Endothelial cell of umbilical vein (primary cell): Measurements from ENCODE around the gene NRXN3. TPM values are rescaled to one million over a fixed set of nuclear protein-coding genes. Genes with fewer than 3 reads are reported as not detected.

Experiments used
- BruUV-seq: library from RNA; stranded (reverse); fragments of 400-500 nt; replicated peaks from 2 replicates; lab custom pipeline; 2021; lab: Mats Ljungman, UMichigan
- CTCF ChIA-PET: fragments of 300-600, 350-600 bp; sonication (Branson Sonifier 250); formaldehyde crosslinking; loops from one replicate; lab custom pipeline; 2021; ENCODE audit warnings: antibody characterized with exemption, inconsistent platforms; lab: Charles Lee
- POLR2A ChIA-PET: fragments of 300-600, 350-600 bp; sonication (Branson Sonifier 250); formaldehyde crosslinking; loops from one replicate; lab custom pipeline; 2021; ENCODE audit warnings: antibody characterized with exemption, inconsistent platforms; lab: Charles Lee
- DNase-seq: peaks from one replicate; pipeline ENCODE4 v3.0.0-alpha.2; 2011; ENCODE audit warnings: low read depth, low spot score
- FAIRE-seq: peaks from 2 replicates; lab custom pipeline; 2011; peaks lifted over from hg19 to GRCh38; lab: Jason Lieb, UNC
- H2AFZ ChIP-seq: 2 replicates; pipeline ENCODE4 v1.6.0; 2012; ENCODE audit warnings: low read depth, low read length, control low read depth, inconsistent platforms
- H3K27ac ChIP-seq: 2 replicates; pipeline ENCODE4 v1.5.1; 2011; ENCODE audit warnings: low read depth, mild to moderate bottlenecking, control low read depth, low read length, moderate library complexity; ENCODE audit not compliant: insufficient read depth
- H3K27me3 ChIP-seq, 2 experiments: 2 replicates each; pipeline versions ENCODE4 v1.6.0 to v1.6.1; 2011; ENCODE audit warnings: low read length in 2 of 2, mixed read lengths in 1 of 2; ENCODE audit not compliant: control insufficient read depth in 2 of 2, insufficient read depth in 2 of 2
- H3K36me3 ChIP-seq, 2 experiments: 2 replicates in 1 of 2; 3 replicates in 1 of 2; pipeline ENCODE4 v1.5.1; 2011; ENCODE audit warnings: low read length in 2 of 2, mild to moderate bottlenecking in 1 of 2, moderate library complexity in 1 of 2; ENCODE audit not compliant: control insufficient read depth in 2 of 2, insufficient read depth in 2 of 2; ENCODE audit errors: extremely low read depth in 1 of 2
- H3K4me1 ChIP-seq: 3 replicates; pipeline ENCODE4 v1.5.1; 2011; ENCODE audit warnings: mild to moderate bottlenecking, low read length; ENCODE audit not compliant: control insufficient read depth, insufficient read depth; ENCODE audit errors: extremely low read depth
- H3K4me2 ChIP-seq: 2 replicates; pipeline ENCODE4 v1.6.1; 2011; ENCODE audit warnings: low read length, control low read depth, mixed read lengths; ENCODE audit not compliant: insufficient read depth
- H3K4me3 ChIP-seq, 3 experiments: fragments of 200-600 bp in 1 of 3; sonication (generic), shearing (Covaris generic) in 1 of 3; replicated peaks in 1 of 3; 2 replicates each; pipeline ENCODE4 v1.5.1; 2011 to 2016; ENCODE audit warnings: control low read depth in 3 of 3, low read length in 3 of 3, mild to moderate bottlenecking in 2 of 3, inconsistent platforms in 1 of 3, low read depth in 1 of 3, moderate library complexity in 1 of 3; ENCODE audit not compliant: insufficient read depth in 1 of 3
- H3K79me2 ChIP-seq: 2 replicates; pipeline ENCODE4 v1.6.0; 2012; ENCODE audit warnings: low read length, inconsistent platforms; ENCODE audit not compliant: control insufficient read depth, insufficient read depth
- H3K9ac ChIP-seq: replicated peaks from 2 replicates; pipeline ENCODE3; 2011; ENCODE audit warnings: low read length, control low read depth; ENCODE audit not compliant: insufficient read depth; ENCODE audit errors: extremely low read depth
- H3K9me1 ChIP-seq: replicated peaks from 3 replicates; pipeline ENCODE4 v1.6.0; 2011; ENCODE audit warnings: mild to moderate bottlenecking, low read length; ENCODE audit not compliant: control insufficient read depth, insufficient read depth; ENCODE audit errors: extremely low read depth
- H3K9me3 ChIP-seq: replicated peaks from 2 replicates; pipeline ENCODE4 v1.5.1; 2012; ENCODE audit warnings: low read length, inconsistent platforms; ENCODE audit not compliant: control insufficient read depth, insufficient read depth
- H4K20me1 ChIP-seq: replicated peaks from 2 replicates; pipeline ENCODE3; 2011; ENCODE audit warnings: mild to moderate bottlenecking, low read length; ENCODE audit not compliant: control insufficient read depth, insufficient read depth; ENCODE audit errors: extremely low read depth
- EZH2 ChIP-seq: IDR thresholded peaks from 2 replicates; pipeline ENCODE4 v1.6.1; 2012; ENCODE audit warnings: borderline replicate concordance, low read depth, mild to moderate bottlenecking, moderate library complexity, low read length, inconsistent platforms; ENCODE audit not compliant: severe bottlenecking
- FOS ChIP-seq: IDR thresholded peaks from 2 replicates; pipeline ENCODE4 v1.6.1; 2011; ENCODE audit warnings: mild to moderate bottlenecking, low read length, moderate library complexity, borderline replicate concordance; ENCODE audit not compliant: insufficient read depth
- MYC ChIP-seq: IDR thresholded peaks from one replicate; pipeline ENCODE4 v1.6.1; 2011; ENCODE audit warnings: mild to moderate bottlenecking, low read depth, low read length
- POLR2AphosphoS5 ChIP-seq: IDR thresholded peaks from 2 replicates; pipeline ENCODE4 v1.6.1; 2012; ENCODE audit warnings: low read depth, mild to moderate bottlenecking, control low read depth, low read length, moderate library complexity; ENCODE audit not compliant: insufficient read depth
- dilution Hi-C: fragments of 300-500 bp; cut with MboI; formaldehyde crosslinking; loops from one replicate; pipeline ENCODE4 v1.15.0; 2019; ENCODE audit warnings: low sequenced_read_pairs; ENCODE audit not compliant: extremely low pct_ligation_motif_present
- intact Hi-C: fragments of 100-400 bp; cut with micrococcal nuclease; formaldehyde crosslinking; loops from one replicate; pipeline ENCODE4 v1.10.0; 2022
- polyA plus RNA-seq, 4 experiments: library from polyadenylated mRNA; depleted of rRNA in 3 of 4; stranded (reverse) in 3 of 4; unstranded in 1 of 4; fragments of >200 nt; gene quantifications; 2 replicates each; pipeline versions ENCODE4 v1.2.1 to v1.2.3, GENCODE V29; 2011 to 2012; ENCODE audit warnings: missing spikeins in 1 of 4
- total RNA-seq: library from RNA; stranded (reverse); gene quantifications from 2 replicates; pipeline ENCODE4 v1.2.3, GENCODE V29; 2021
- TF ChIP-seq, protein P1 (sequence below): IDR thresholded peaks from 2 replicates; pipeline ENCODE4 v1.6.1; 2011; ENCODE audit not compliant: insufficient read depth, insufficient read length
- TF ChIP-seq, protein P2 (sequence below), 2 donors: IDR thresholded peaks; 1 replicate in 1 of 2; 2 replicates in 1 of 2; pipeline ENCODE4 v1.5.1; 2011; ENCODE audit warnings: low read length in 2 of 2, mild to moderate bottlenecking in 2 of 2, moderate library complexity in 2 of 2, control low read depth in 1 of 2, inconsistent platforms in 1 of 2, low read depth in 1 of 2; ENCODE audit not compliant: insufficient read depth in 1 of 2; ENCODE audit errors: extremely low read depth in 1 of 2

The NRXN3 gene
- total and polyA plus RNA-seq, 2 donors (not counting 3 experiments of a cell fraction or from before 2014, with no cell fraction given) = 0.72 to 4.2 TPM

DNA sequence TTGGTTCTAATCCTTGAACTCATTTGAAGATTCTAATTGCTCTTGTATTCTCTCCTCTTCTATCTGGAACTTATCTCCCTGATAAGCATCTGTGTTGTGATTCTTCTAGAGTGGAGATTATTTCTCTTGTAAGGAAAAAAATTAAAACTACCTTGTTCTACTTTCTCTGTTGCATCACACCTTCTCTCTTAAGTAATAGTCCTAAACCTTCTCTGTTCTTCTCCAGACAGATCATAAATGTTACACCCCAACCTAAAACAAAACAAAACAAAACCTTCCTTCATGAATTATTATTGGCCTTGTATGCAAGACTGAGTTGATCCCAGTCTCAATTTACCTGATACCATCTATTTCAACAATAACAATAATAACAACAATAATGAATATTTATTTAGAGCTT, 1429.1 kb downstream of the NRXN3 start:
- no TSS peak for BruUV-seq
- Histone ChIP-seq H3K36me3 (no peaks in the 10 kb centered on the region), H3K4me3 (no peak overlapping the region), H2AFZ (no peak overlapping the region), H3K27ac (no peak overlapping the region), H3K79me2 (no peaks in the 10 kb centered on the region), H4K20me1 (no peaks in the 10 kb centered on the region), H3K4me2 (no peak overlapping the region), H3K9me3 (no peaks in the 10 kb centered on the region), H3K9ac (no peak overlapping the region), H3K27me3 (no peaks in the 10 kb centered on the region), H3K4me1 (no peaks in the 10 kb centered on the region), H3K9me1 (no peaks in the 10 kb centered on the region)
- DNase-seq (no peak), FAIRE-seq (no peak)
- intact Hi-C loops = no loop called here
- POLR2A ChIA-PET = no interaction called here
- CTCF ChIA-PET = interaction anchor here (1.2 kb wide), 1 partner anchor 16 kb away, joined by 4 read pairs; no protein-coding TSS in a partner anchor
- dilution Hi-C loops = no loop called here
- TF ChIP-seq MYC (no peak), POLR2AphosphoS5 (no peak), FOS (no peak), EZH2 (no peak)
- TF ChIP-seq, protein P1, sequence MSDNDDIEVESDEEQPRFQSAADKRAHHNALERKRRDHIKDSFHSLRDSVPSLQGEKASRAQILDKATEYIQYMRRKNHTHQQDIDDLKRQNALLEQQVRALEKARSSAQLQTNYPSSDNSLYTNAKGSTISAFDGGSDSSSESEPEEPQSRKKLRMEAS = no peak
- TF ChIP-seq, protein P2, sequence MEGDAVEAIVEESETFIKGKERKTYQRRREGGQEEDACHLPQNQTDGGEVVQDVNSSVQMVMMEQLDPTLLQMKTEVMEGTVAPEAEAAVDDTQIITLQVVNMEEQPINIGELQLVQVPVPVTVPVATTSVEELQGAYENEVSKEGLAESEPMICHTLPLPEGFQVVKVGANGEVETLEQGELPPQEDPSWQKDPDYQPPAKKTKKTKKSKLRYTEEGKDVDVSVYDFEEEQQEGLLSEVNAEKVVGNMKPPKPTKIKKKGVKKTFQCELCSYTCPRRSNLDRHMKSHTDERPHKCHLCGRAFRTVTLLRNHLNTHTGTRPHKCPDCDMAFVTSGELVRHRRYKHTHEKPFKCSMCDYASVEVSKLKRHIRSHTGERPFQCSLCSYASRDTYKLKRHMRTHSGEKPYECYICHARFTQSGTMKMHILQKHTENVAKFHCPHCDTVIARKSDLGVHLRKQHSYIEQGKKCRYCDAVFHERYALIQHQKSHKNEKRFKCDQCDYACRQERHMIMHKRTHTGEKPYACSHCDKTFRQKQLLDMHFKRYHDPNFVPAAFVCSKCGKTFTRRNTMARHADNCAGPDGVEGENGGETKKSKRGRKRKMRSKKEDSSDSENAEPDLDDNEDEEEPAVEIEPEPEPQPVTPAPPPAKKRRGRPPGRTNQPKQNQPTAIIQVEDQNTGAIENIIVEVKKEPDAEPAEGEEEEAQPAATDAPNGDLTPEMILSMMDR (IDR thresholded peaks at IDR 0.05; ENCODE audit: extremely low read depth in 1 of 2, insufficient read depth in 1 of 2, low read depth in 1 of 2, low read length in 2 of 2) = no peak
